HG02571 (cell line): ENCODE results near the gene PPFIA2.

Experiments used
- ATAC-seq: cut with Tn5 transposase; IDR thresholded peaks from one replicate; pipeline ENCODE4 v1.9.1; 2021; ENCODE audit warnings: mild to moderate bottlenecking, moderate library complexity; ENCODE audit not compliant: unreplicated experiment

The PPFIA2 gene

GRCh38 chr12:81465191-81465590 is 294.0 kb downstream of the PPFIA2 start:
- ATAC-seq, result no peak

GRCh38 chr12:81461163-81461562 is 298.0 kb downstream of the PPFIA2 start:
- ATAC-seq, result no peak

- peak; percentile 62 for ATAC-seq
Measured at GRCh38 chr12:81450920-81451739, 308.0 kb downstream of the PPFIA2 start.

GRCh38 chr12:81441629-81442028 is 317.5 kb downstream of the PPFIA2 start:
- ATAC-seq, result no peak

- ATAC-seq, result no peak
Measured at GRCh38 chr12:81440001-81440400, 319.1 kb downstream of the PPFIA2 start.

GRCh38 chr12:81439344-81439743 is 319.8 kb downstream of the PPFIA2 start:
- no peak for ATAC-seq

- ATAC-seq, result no peak
Measured at GRCh38 chr12:81417056-81417455, 342.1 kb downstream of the PPFIA2 start.

GRCh38 chr12:81416571-81416970 is 342.6 kb downstream of the PPFIA2 start:
- ATAC-seq, result no peak

GRCh38 chr12:81414441-81414840 is 344.7 kb downstream of the PPFIA2 start:
- ATAC-seq, result no peak

- no peak for ATAC-seq
Measured at GRCh38 chr12:81412940-81413339, 346.2 kb downstream of the PPFIA2 start.

GRCh38 chr12:81403348-81403747 is 355.8 kb downstream of the PPFIA2 start:
- ATAC-seq, result no peak

GRCh38 chr12:81401241-81401640 is 357.9 kb downstream of the PPFIA2 start:
- no peak for ATAC-seq

GRCh38 chr12:81400024-81400423 is 359.1 kb downstream of the PPFIA2 start:
- no peak for ATAC-seq

GRCh38 chr12:81395431-81395830 is 363.7 kb downstream of the PPFIA2 start:
- no peak for ATAC-seq

- ATAC-seq, result no peak
Measured at GRCh38 chr12:81389550-81390099, 369.5 kb downstream of the PPFIA2 start.

GRCh38 chr12:81386101-81386500 is 373.0 kb downstream of the PPFIA2 start:
- ATAC-seq, result no peak

- no peak for ATAC-seq
Measured at GRCh38 chr12:81381951-81382350, 377.2 kb downstream of the PPFIA2 start.

- ATAC-seq, result no peak
Measured at GRCh38 chr12:81378601-81379285, 380.4 kb downstream of the PPFIA2 start.

GRCh38 chr12:81377771-81378170 is 381.4 kb downstream of the PPFIA2 start:
- no peak for ATAC-seq

GRCh38 chr12:81375969-81376368 is 383.2 kb downstream of the PPFIA2 start:
- ATAC-seq, result no peak

GRCh38 chr12:81370456-81370855 is 388.7 kb downstream of the PPFIA2 start:
- no peak for ATAC-seq

- no peak for ATAC-seq
Measured at GRCh38 chr12:81369175-81369574, 390.0 kb downstream of the PPFIA2 start.
